HL-60/S4 treated with phorbol 12-myristate 13-acetate at 8.2 ng/mL for 4 days and 3 days (cell line): ENCODE measurements around the gene LIM2.

Experiments used
- in situ Hi-C: fragments of 300-500 bp; cut with MboI; formaldehyde crosslinking; loops from 2 replicates; pipeline ENCODE4 v1.15.0; 2022; ENCODE audit warnings: low sequenced_read_pairs

The LIM2 gene

GRCh38 chr19:51366389-51367254 lies 21.2 kb downstream of the LIM2 start:
- in situ Hi-C loops = no loop called here

GRCh38 chr19:51365965-51366388 lies 21.8 kb downstream of the LIM2 start, which contains the start of gene ETFB:
Gene ETFB (minus strand): TSS chr19:51366388. CDS start chr19:51366326, 62 bp downstream.
- in situ Hi-C loops = no loop called here

DNA sequence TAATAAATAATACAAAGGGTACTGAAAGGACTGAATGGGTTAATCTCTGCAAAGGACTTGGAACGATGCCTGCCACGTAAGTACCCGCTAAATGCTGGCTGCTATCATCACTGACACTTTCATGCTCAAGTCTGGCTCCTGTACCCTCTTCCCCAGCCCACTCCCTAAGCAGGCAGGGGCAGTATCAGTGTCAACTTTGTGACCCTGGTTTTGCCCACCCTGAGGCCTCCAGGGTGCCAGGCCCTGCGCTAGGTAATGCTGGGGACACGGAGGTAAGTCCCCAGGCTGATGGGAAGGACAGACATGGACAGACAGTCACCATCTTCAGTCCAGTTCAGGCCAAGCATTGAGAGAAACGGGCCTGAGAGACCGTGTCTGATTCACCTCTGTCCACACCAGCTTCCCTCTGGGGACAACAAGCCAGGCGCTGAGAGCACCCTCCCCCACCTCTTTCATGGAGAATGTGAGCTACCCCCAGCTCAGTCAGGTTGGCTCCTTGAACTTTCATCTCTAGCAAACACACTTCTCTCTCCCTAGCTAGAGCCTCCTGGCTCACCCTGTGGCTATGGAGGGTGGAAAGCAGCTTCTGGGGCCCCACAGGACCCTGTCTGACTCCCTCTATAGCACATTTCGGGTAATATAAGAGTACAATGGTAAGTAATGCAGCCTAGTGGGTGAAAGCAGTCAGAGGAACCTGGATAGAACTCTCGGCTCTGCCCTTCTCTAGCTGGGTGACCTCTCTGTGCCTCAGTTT lies 22.4 kb downstream of the LIM2 start:
- in situ Hi-C loops = no loop called here

DNA sequence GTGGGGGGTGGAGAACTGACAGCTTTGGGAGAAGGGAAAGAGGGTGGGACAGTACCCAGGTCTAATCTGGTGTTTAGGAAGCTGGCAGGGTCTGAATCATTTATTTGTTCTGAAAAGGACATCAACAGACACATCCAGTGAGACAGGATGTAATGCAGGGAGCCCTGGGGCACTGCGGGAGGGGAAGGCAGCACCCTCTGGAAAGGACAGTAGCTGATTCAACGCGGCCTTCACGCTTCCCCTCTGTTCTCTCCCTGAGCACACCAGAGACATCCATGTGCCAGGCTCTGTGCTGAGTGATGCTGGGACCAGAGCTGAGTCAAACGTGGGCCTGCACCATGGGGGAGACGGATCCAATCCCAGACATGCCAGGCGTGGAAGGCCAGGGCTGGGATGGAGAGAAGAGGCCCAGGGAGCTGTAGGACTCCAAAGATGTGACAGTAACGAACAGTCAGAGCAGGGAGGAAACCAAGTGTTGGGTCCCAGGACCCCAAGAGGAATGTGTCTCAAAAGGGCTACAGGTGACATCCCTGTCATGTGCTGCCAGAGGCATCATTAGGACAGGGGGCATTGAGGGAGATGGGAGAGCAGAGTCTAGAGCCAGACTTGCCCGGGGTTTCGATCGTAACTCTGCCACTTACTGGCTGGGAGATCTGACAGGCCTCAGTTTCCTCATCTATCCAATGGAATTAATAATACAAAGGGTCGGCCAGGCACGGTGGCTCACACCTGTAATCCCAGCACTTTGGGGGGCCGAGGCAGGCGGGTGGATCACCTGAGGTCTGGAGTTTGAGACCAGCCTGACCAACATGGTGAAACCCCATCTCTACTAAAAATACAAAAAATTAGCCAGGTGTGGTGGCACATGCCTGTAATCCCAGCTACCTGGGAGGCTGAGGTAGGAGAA lies 23.3 kb downstream of the LIM2 start:
- in situ Hi-C loops = no loop called here

GRCh38 chr19:51361239-51361638 lies 26.5 kb downstream of the LIM2 start:
- in situ Hi-C loops = no loop called here

DNA sequence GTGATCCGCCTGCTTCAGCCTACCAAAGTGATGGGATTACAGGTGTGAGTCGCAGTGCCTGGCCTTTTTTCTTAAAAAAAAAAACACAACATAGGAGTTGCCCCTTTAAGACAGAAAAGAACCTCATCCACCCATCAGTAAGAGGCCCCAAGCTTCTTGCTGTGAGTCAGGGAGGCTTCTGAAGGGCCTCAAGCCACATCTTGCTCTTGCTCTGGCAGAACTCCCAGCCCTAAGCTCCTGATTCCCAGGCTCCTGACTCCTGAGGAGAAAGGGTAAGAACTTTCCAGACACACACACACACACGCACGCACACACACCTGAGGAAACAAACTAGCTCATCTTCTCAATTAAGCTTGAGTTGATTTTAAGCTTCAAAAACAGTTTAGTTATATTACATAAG lies 28.5 kb downstream of the LIM2 start:
- in situ Hi-C loops = no loop called here

DNA sequence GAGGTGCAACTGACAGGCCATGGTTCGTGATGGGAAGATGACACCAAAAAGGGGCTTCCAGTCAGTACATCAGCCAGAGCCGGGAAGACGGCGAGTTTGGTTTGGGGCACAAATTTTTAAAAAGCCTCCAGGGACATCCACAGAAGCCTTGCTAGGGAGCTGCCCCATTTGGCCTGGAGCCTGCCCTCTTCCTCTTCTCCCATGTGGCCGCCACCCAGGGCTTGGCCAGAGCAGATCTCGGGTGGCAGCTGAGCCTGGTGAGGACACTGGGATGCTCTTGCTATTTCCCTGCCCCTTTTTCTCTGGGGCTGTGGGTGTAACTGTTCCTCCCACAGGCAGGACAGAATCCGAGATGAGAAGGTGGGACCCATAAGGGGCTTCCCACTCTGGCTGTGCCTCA lies 29.8 kb downstream of the LIM2 start:
- in situ Hi-C loops = no loop called here

DNA sequence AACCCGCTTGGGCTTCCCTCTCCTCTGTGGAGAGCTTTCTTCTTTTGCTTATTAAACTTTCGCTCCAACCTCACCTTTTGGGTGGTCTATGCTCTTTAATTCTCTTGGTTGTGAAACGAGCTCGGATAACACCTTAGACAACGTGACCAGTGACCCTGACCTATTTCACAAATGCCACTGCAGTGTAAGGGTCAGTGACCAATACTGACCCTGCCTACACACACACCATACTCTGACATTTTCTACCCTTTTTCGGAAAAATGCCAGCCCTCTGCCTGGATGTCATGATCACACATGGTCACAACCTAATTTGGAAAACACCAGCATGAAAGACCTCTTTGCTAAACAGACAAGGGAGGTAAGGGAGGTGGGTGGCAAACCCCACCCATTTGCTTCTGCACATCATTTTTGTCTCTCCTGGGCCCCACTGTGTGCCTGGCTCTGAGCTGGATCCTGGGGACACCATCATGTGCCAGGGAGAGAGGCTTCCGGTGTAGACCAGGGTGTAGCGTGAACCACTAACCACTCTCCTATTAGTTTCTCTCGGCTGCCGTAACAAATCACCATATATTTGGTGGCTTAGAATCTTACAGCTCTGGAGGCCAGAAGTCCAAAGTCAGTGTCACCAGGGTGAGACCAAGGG lies 31.5 kb downstream of the LIM2 start:
- in situ Hi-C loops = no loop called here

DNA sequence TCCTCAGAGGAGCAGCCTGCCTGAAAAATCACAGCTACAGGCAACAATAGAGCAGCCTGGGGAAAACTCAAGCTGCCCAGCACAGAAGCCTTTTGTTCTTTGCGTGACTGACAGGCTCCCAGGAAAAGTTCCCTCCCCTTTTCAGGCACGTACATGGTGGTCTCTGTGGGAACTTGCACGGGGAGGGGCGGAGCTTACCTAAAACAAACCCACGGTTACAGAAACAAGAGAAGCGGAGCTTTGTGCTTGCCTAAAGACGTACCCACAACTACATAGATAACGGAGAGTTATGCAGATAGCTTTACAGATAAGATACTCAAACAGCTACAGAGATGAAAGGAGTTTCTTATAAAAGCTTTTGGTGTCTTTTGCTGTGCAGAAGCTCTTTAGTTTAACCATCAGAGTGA lies 33.0 kb downstream of the LIM2 start:
- in situ Hi-C loops = no loop called here

DNA sequence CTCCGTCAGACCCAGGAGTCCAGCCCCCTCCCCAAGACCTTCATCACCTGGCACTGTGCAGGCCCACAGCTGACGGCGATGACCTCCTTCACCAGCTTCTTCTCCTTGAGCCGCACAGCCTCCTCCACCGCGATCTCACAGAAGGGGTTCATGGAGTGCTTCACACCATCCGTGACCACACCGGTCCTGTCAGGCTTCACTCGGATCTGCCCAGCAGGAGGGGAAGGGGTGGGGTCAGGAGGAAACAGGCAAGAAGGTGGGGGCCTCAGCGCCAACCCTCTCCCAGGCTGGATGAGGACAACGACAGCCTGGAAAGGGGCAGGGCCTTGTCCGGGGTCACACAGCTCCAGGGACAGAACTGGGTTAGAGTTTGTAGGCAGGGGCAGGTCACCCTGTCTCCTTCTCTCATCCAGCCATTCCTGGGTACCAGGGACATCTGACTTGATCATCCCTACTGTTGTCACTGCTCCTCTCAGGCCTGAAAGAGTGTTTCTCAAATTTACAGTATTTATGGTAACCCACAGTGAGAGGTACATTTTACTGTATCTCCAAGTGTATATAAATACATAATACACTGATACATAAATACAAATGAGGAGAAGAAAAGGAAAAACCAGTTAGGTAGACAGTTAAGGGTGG lies 33.6 kb downstream of the LIM2 start:
- in situ Hi-C loops = no loop called here

DNA sequence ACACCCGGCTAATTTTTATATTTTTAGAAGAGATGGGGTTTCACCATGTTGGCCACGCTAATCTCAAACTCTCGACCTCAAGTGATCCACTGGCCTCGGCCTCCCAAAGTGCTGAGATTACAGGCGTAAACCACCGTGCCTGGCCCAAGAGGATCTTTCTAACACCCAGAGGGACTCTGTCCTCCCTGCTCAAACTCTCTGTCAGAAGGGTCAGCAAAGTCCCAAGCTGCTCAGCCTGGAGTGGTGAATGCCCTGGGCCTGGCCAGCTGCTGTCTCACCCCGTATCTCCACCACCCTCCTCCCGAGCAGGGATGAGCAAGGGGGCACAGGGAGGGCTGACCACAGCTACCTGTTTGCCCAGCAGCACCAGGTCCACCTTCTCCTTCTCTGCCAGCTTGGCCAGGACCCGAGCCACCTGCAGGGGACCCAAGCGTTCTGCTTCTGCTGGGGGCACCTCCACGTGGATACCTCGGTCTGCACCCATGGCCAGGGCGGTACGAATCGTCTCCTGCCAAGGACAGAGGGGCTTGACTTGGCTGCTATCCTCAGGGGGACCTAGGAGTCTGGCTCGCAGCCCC lies 34.9 kb downstream of the LIM2 start:
- in situ Hi-C loops = no loop called here

DNA sequence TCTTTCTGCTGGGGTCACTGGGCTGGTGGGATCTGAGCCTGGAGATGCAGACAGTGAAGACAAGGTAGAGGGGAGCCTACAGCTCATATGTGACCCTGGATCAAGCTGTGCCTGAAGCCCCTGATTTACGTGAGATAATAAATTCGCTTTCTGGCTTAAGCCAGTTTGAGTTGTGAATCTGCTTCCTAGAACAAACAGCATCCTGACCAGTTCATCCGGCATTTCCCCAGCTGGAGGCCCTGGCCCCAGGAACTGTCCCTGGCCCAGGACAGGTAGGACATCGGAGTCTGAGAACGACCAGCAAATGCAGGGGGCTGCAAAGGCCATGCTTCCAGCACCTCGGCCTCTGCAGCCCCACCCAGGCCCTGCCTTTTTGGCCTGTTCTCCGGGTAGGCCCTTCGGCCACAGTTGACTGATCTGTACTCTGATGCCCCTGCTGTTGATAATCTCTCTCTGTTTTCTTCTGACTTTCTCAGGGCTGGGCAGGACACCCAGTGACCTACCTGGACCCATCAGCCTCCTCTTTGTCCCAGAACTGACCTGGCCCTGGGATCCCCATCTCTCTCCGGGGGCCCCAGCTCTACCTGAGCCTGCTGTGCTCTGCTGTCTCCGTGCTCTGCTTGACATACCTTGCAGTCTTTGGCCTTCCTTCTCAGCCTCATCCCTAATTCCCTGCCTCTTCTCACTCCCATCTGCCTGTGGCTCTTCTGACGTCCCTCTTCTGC lies 36.3 kb downstream of the LIM2 start:
- in situ Hi-C loops = no loop called here

DNA sequence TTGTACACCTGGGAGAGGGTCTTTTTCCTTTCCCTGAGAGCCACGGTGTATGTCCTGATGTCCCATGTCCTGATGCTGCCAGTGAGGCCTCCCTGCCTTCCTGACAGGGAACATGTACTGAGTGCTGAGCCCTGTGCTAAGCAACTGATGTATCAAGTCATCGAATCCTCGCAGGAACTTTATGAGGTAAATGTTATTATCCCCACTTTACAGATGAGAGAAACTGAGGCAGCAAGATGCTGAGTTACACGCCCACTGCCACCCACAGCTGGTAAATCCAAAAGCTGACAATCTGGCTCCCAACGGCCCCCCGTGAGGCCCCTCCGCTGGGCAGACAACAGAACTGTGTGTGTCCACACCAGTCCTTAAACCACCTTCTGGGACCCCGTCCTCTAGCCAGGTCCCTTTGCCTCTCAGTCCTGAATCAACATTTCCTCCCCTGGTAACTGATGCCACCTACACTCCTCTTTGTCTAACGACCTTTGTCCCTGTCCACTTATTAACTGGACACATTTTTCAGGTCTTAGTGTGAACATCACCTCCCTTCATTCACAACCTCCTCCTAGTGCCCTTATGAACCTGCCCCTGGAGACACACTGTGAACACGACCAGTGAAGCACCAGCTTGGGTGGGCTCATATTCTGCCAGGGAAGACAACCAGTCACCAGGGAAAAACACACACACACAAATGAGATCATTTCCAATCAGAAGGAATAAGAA lies 40.4 kb downstream of the LIM2 start:
- in situ Hi-C loops = no loop called here

DNA sequence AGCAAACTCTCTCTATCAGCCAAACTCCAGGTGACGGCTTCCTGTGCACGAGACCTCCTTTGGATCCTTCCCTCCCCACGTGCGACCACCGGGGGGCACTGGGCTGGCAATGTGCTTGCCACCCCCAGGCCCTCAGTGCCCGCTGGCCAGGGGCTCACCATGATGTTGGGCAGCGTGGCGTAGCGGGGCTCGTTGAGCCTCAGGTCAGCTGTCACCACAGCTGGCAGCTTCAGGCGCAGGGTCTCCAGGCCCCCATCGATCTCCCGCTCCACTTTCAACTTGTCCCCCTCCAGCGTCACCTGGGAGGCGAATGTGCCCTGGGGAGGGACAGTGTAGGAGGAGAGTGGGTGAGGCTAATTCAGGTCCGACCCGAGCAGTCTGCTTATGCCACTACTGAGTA lies 41.0 kb downstream of the LIM2 start:
- in situ Hi-C loops = no loop called here

GRCh38 chr19:51345076-51345620 lies 42.6 kb downstream of the LIM2 start:
- in situ Hi-C loops = no loop called here

DNA sequence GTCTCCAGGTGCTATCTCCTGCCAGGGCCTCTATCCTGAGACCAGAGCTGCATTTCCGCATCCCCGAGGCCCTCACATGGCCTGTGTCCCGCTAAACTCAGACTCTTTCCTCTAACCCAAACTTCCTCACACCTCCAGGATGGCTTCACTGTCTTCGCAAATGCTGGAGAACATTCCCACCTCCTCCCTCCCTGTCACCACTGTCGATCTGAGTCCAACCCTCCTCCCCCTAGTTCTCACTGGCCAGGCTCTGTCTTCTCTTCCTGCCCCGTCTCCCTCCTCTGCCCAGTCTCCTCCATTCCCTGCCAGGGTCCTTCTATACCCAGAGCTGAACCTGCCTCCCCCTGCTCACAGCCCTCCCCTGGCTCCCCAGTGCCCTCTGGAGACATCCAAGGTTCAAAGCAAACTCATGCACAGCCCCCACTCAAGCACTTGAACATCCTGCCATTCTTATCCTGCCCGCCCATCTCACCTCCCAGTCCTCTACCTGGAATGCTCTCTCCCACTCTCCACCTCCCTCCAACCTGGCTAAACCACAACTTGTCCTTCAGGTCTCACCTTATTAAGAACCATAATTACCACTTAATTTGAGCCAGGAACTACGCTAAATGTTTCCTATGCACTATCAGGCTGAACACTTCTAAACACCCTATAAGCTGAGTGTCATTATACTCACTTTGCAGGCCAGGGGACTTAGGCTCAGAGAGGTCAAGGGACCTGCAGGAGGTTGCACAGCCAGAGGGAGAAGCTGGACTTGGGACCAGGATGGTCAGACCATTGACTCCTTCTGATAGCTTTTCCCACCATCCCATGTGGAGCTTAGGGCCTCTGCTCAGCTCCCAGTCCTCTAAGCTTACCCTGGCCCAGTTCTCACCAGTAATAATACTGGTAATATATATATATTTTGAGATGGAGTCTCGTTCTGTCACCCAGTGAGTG lies 44.9 kb downstream of the LIM2 start:
- in situ Hi-C loops = no loop called here

DNA sequence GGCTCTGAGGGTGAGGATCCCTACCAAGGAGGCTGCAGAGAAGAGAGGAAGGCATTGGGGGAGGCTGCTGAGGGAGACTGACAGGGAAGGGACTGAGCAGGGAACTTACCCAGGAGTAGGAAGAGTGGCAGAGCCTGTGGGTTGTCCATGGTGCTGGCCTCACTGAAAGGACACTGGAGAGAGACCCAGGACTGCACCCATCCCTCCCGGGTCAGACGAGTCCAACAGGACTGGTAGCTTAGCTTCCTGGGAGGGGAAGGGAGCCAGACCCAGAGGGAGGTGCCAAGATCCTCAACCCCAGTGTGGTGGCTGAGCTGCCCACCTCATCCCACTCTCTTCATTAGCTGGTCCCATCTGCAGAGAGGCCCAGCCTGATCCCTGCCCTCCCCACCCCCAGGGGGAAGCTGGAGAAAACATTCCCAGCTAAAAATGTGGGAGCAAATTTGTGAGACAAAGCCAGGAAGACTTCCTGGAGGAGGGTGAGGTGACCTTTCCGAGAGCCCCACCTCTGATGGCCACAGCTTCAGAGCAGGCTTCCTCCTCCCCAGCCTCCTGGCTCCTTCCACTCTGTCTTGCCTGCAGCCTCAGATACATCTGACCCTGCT lies 45.7 kb downstream of the LIM2 start, which contains the start of gene VSIG10L:
Gene VSIG10L, minus strand, starts transcription at position 164 of the 605 bp plus-strand sequence. Its CDS starts 15 bp downstream, at position 149.
- in situ Hi-C loops = no loop called here
